Uterus (tissue), 2 donors: ENCODE results near the gene TSPAN6.

ENCODE experiments used
- POLR2A ChIP-seq, 2 donors: fragments of 450-650 bp; IDR thresholded peaks; one replicate each; pipeline ENCODE4 v1.6.1; 2016; ENCODE audit warnings: antibody characterized with exemption in 2 of 2, mild to moderate bottlenecking in 1 of 2, moderate library complexity in 1 of 2
- TF ChIP-seq, protein P1 (sequence below), 4 experiments: fragments of 200-600 bp in 2 of 4; fragments of 450-650 bp in 2 of 4; sonication (generic) in 2 of 4; IDR thresholded peaks; one replicate each; pipeline ENCODE4 v1.5.1; 2016 to 2019; ENCODE audit warnings: antibody characterized with exemption in 4 of 4, mild to moderate bottlenecking in 2 of 4, moderate library complexity in 1 of 4

DNA sequence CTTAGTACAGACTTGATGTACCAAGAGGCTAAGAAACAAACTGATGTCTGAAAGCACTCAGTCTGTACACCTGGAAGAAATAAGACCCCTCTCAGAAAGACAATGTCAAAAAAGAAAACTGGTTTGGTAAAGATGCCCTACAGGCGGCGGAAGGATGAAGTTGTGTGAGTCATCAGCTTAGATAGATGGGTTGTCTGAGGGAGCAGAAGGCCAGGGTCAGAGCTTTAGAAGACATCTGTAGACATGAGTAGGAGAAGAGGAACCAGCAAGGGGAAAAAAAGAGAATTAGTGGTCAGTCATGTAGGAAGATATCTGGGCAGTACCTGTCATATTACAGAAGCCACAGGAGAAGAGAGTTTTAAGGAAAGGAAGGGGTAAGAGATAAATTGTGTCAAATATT is 15.7 kb upstream of the TSPAN6 start:
- TF ChIP-seq, protein P1, sequence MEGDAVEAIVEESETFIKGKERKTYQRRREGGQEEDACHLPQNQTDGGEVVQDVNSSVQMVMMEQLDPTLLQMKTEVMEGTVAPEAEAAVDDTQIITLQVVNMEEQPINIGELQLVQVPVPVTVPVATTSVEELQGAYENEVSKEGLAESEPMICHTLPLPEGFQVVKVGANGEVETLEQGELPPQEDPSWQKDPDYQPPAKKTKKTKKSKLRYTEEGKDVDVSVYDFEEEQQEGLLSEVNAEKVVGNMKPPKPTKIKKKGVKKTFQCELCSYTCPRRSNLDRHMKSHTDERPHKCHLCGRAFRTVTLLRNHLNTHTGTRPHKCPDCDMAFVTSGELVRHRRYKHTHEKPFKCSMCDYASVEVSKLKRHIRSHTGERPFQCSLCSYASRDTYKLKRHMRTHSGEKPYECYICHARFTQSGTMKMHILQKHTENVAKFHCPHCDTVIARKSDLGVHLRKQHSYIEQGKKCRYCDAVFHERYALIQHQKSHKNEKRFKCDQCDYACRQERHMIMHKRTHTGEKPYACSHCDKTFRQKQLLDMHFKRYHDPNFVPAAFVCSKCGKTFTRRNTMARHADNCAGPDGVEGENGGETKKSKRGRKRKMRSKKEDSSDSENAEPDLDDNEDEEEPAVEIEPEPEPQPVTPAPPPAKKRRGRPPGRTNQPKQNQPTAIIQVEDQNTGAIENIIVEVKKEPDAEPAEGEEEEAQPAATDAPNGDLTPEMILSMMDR (IDR thresholded peaks at IDR 0.05): no peak
- no peak for TF ChIP-seq POLR2A (IDR thresholded peaks at IDR 0.05)
